Tibial artery (tissue), 4 donors: ENCODE results near the gene ACTR3.

Experiments
- DNase-seq, 2 donors: peaks; one replicate each; pipeline ENCODE4 v3.0.0-alpha.2; 2019
- H3K27ac ChIP-seq, 2 donors: fragments of 200-600 bp; sonication (generic) in 1 of 2; 1 replicate in 1 of 2; 2 replicates in 1 of 2; pipeline ENCODE4 v1.5.1; 2018 to 2019; ENCODE audit warnings: mild to moderate bottlenecking in 1 of 2
- H3K27me3 ChIP-seq, 2 donors: fragments of 200-600 bp; sonication (generic) in 1 of 2; one replicate each; pipeline versions ENCODE4 v1.5.1 to v1.6.0; 2016 to 2019
- H3K36me3 ChIP-seq, 3 donors: fragments of 200-600 bp; sonication (generic) in 2 of 3; one replicate each; pipeline ENCODE4 v1.5.1; 2016 to 2019; ENCODE audit warnings: mild to moderate bottlenecking in 2 of 3
- H3K4me1 ChIP-seq, 4 donors: fragments of 200-600 bp; sonication (generic) in 2 of 4; 1 replicate in 3 of 4; 2 replicates in 1 of 4; pipeline ENCODE4 v1.5.1; 2016 to 2019
- H3K4me3 ChIP-seq, 2 donors: fragments of 200-600 bp; sonication (generic) in 1 of 2; 1 replicate in 1 of 2; 2 replicates in 1 of 2; pipeline ENCODE4 v1.5.1; 2018 to 2019; ENCODE audit warnings: mild to moderate bottlenecking in 2 of 2
- H3K9me3 ChIP-seq, 3 donors: fragments of 200-600 bp; sonication (generic) in 1 of 3; one replicate each; pipeline ENCODE4 v1.5.1; 2016 to 2019
- CTCF ChIP-seq, 2 experiments: fragments of 200-600 bp in 1 of 2; fragments of 450-650 bp in 1 of 2; IDR thresholded peaks; one replicate each; pipeline ENCODE4 v1.5.1; 2017 to 2019; ENCODE audit warnings: antibody characterized with exemption in 2 of 2, mild to moderate bottlenecking in 1 of 2, moderate library complexity in 1 of 2
- intact Hi-C: fragments of 100-400 bp; cut with DNase I; formaldehyde crosslinking; loops from one replicate; pipeline ENCODE4 v1.15.0; 2023; ENCODE audit warnings: low total_unique reads

The ACTR3 gene

GRCh38 chr2:114009205-114009944, 119.5 kb downstream of the ACTR3 start:
- TF ChIP-seq CTCF (IDR thresholded peaks at IDR 0.05), result no peak
- no peak overlapping the region for H3K27ac ChIP-seq
- no peaks in the 10 kb centered on the region for H3K36me3 ChIP-seq
- intact Hi-C loops, result no loop called here
- H3K27me3 ChIP-seq, result no peaks in the 10 kb centered on the region
- no peaks in the 10 kb centered on the region for H3K4me1 ChIP-seq
- H3K9me3 ChIP-seq, result no peaks in the 10 kb centered on the region
- no peak overlapping the region for H3K4me3 ChIP-seq
- no peak for DNase-seq

- DNase-seq, result no peak
- no peak overlapping the region for H3K4me3 ChIP-seq
- H3K36me3 ChIP-seq, result no peaks in the 10 kb centered on the region
- intact Hi-C loops, result no loop called here
- H3K27ac ChIP-seq, result no peak overlapping the region
- no peaks in the 10 kb centered on the region for H3K27me3 ChIP-seq
- no peaks in the 10 kb centered on the region for H3K9me3 ChIP-seq
- H3K4me1 ChIP-seq, result no peaks in the 10 kb centered on the region
- TF ChIP-seq CTCF (IDR thresholded peaks at IDR 0.05), result no peak
Observed at GRCh38 chr2:114010001-114010400, 120.1 kb downstream of the ACTR3 start.

GRCh38 chr2:114011713-114012112, 121.8 kb downstream of the ACTR3 start:
- H3K9me3 ChIP-seq, result no peaks in the 10 kb centered on the region
- H3K36me3 ChIP-seq, result no peaks in the 10 kb centered on the region
- intact Hi-C loops, result no loop called here
- no peak for TF ChIP-seq CTCF (IDR thresholded peaks at IDR 0.05)
- no peak for DNase-seq
- H3K4me1 ChIP-seq, result no peaks in the 10 kb centered on the region
- no peaks in the 10 kb centered on the region for H3K27me3 ChIP-seq
- no peak overlapping the region for H3K4me3 ChIP-seq
- no peak overlapping the region for H3K27ac ChIP-seq
